Measurements from ENCODE around the gene EEF1AKMT3. TPM values are rescaled to one million over a fixed set of nuclear protein-coding genes. Genes with fewer than 3 reads are reported as not detected.
"Not testable (repeated sequence)": the region's sequence is repeated elsewhere in the genome, so short reads cannot be mapped to it uniquely, and the experiment has no call there.

Gene EEF1AKMT3
- total RNA-seq, 1 experiment from 2014 or later, result 6.8 TPM

DNA sequence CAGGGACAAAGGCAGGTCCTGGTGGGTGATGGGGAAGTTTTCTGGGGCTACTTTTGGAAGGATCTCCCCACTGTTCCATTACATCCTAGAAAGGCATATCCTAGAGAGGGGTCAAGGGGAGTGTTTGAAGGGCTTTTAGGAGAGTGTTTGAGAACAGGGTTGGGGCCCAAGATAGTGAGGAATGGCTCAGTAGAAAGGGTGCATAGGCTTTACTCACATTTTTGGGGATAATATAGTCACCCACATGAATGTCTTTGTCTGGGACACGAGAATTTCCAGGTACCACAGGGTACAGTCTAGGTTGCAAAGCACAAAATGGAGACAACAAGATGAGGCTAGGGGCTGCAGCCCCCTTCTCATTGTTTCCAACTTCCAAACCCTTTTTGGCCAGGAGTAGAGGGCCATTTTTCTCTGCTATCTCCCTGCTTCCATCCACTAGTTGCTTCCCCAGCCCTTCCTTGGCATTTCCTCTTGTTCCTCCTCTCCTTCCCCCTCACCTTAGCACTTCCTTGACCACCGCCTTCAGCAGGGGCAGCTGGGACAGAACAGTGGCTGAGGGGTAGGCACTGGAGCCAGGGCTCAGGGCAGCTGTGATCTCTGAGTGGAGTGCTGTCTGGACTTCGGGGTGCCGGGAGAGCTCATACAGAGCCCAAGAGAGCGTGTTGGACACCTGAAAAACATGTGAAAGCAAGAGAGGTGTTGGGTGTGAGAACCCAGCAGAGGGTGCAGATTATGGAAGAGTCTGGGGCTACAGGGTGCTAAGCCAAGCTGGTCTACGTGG lies 8.3 kb upstream of the EEF1AKMT3 start:
- DNase-seq (ENCODE audit: extremely low read depth, low read depth), result no peak

DNA sequence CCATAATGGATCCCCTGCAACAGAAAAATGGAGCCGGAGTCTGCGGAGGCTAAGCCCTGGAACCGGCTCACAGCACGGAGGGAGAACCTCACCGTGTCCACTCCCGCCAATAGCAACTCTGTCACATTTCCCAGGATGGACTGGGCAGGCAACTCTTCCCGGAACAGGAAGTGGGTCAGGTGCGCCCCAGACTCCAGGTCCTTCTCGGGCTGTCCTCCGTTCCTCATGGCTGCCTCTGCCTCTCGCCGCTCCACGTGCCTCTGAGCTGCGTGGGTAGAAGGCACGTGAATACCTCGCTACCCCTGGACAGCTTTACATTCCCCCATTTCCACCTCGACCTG lies 7.8 kb upstream of the EEF1AKMT3 start:
- DNase-seq (ENCODE audit: extremely low read depth, low read depth), result no peak

DNA sequence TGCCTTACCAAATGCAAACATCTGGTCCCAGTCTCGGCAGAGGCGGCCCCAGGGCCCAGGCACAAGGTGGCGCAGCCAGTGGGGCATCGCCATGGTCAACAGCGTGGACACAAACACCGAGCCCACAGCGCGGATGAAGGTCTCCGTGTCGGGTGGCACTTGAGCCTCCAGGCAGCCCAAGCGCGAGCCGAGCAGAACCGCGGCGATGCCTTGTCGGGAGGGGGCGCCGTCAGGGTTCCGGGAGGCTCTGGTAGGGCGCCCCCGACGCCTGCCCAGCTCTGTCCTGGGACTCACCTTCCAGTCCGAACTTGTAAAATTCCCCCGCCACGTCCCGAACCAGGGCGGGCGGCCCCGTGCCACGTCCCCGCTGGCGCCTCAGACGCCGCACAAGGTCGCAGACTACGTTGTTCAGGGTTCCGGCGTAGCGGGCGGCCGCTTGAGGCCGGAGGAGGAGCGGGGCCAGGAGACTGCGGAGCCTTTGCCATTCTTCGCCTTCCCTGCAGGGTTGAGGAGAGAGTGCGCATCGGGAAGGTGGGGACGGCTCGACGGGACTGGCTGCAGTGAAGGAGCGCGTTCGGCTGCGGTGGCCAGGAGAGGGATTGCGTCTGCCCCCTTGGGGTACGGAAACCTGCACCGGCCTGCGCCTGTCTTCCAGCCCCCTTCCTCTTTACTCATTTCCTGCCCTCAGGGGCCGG lies 7.3 kb upstream of the EEF1AKMT3 start:
- DNase-seq (ENCODE audit: extremely low read depth, low read depth), result no peak

DNA sequence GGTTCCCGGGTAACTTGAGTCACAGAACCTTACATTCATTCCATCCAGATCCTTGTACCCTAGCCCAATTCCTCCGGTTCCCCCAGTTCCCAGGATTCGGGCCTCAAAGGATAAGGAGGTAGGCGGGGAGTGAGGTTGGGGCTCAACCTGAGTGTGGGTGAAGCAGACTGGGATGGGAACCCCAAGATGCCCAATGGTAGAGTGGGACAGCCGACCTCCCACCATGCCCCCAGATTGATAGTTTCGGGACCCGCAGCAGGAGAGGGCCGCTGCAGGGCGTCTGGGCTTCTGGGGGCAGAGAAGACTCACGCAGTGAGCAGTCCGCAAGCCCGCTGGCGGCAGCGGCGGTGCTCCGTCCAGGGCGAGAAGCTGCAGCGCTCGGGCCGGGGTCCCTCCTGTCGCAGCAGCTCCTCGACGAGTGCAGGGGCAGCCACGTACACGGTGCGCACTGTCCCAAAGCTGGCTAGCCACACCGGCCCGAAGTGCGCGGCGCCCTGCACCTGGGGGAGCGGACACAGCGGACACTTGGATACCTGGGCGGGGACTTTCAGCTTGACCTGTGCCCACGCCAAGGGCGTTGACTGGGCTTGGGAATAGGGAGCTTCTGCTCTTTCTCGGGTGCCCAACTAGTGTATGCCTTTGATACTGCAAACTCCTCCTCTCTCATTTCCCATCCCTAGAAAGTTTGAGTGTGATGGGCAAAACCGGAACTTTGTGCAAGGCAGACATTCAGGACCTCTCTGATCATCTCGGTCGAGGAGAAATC lies 6.5 kb upstream of the EEF1AKMT3 start:
- DNase-seq (ENCODE audit: extremely low read depth, low read depth), result no peak

DNA sequence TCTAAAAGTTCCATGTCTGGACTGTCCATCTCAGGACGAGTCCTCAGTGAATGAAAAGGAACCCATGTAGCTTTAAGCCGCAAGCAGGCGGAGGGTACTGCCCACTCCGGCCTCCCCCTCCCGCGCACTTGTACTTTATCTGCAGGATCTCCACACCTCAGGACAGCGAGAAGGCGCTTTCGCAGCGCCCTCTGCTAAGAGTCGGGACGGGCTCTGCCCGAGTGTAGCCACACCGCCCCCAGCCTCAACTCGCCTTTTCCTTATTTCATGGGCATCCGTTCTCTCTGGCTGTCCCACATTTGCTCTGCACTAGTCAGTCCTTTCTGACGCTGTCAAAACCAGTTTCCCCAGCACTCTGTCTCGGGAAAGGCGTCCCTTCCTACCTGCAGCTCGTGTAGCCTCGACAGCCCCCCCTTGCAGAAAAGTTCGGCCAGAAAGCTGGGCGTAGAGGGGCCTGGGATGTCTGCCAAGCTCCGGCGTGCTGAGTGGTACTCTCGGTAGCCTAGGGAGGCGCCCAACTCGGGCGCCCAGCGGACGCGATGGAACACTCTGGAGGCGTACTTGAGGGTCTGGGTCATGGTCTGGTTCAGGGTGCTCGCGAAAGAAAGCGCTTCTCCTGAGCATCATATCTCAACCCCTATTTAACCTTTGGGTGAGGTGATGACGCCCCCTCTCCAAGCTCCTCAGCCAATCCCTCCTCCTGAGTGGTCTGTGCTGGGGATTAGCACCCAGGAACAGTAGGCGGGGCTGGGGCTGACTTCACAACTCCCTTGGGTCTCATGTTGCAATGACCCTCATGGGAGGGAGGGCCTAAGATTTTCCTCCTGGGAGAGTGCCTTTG lies 5.7 kb upstream of the EEF1AKMT3 start, which contains the start of gene CYP27B1:
Gene CYP27B1, minus strand, starts transcription at position 615 of the 841 bp plus-strand sequence. Its CDS starts 37 bp downstream, at position 578.
- DNase-seq (ENCODE audit: extremely low read depth, low read depth), result peak; percentile 64

DNA sequence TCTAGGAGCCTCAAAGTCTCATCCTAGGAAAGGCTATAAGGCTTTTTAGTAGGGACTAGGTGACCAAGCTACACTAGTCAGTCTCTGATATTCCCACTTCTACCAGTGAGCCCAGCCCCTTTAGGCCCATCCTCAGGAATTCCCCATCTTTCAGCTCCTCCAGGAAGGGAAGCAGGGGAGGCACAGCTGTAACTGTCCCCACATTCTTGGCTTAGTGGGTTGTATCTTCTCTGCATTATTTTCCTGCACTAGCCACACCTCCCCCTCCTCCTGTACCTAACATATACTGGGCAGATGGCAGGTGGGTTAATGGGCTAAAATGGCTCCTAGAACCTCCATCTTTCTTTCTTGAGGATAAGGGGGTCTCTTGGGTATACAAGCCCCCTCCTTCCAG lies 5.1 kb upstream of the EEF1AKMT3 start:
- DNase-seq (ENCODE audit: extremely low read depth, low read depth), result no peak

DNA sequence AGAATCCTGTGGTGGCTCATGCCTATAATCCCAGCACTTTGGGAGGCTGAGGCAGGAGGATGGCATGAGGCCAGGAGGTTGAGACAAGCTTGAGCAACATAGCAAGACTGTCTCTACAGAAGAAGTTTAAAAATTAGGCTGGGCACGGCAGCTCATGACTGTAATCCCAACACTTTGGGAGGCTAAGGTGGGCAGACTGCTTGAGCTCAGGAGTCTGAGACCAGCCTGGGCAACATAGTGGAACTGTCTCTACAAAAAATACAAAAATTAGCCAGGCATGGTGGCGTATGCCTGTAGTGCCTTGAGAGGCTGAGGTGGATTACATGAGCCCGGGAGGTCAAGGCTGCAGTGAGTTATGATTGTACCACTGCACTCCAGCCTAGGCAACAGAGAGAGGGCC lies 4.5 kb upstream of the EEF1AKMT3 start:
- DNase-seq (ENCODE audit: extremely low read depth, low read depth), result no peak

DNA sequence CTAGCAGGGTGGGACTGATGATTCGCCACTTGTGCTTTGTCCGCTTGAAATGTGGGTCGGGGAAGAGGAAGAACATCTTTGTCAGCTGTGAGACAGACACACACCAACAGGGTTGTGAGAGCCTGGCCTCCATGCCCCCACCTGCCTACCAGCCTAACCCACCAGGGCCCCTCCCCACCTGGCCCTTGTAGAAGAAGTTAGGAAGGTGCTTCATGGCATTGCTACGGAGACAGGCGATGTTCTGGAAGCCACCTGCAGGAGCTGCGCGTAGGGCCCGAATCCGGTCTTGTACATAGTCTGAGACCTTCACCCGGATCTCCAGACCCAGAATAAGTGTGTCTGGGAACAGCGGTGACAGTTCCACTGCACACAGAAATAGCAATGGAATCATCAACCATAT lies 2.8 kb upstream of the EEF1AKMT3 start:
- no peak for DNase-seq (ENCODE audit: extremely low read depth, low read depth)

DNA sequence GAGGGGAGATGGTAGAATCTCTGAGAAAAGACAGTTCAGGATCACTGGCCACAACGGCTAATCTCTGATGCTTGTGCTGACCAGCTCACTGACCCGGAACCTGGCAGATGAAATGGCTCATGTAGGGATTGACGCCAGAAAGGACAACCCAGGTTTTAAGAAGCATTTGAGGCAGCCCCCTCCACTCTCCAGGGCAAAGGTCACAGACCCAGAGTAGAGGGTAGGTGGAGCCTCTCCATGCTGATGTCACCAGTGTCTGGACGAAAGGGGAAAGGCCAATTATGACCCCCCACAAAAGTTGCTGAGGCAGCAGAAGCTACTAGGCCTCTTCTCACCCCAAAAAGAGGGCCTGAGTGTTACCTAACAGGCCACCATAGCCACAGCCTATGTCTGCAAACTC lies 1.7 kb upstream of the EEF1AKMT3 start:
- DNase-seq (ENCODE audit: extremely low read depth, low read depth), result no peak

DNA sequence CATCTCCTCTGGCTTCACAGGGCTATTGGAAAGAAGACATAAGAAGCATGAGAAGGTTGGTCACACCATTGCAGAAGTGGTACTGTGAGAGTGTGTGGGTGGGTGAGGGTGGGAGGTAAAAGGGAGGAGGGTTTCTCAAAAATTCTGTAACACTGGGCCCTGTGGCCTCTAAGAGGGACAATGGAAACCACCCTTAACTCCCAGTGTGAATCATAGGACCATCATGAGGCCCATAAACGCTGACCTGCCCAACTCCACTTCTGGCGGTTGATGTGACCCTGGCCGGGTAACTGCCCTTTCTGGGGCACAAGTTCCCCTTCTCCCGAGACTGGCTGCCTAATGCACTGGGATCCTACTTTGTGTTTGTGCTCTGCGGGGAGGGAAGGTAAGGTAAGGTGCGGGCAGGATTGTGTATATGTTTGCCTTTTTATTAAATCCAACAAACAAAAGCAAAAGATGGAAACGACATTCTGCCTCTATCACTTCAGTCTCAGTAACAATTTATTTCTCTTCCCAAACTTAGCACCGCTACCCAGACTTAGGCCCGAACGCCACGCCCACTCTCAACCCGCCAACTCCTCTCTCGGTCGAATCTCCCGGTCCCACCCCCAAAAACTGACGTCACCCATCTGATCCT lies 1.1 kb upstream of the EEF1AKMT3 start:
- DNase-seq (ENCODE audit: extremely low read depth, low read depth), result peak; percentile 91

DNA sequence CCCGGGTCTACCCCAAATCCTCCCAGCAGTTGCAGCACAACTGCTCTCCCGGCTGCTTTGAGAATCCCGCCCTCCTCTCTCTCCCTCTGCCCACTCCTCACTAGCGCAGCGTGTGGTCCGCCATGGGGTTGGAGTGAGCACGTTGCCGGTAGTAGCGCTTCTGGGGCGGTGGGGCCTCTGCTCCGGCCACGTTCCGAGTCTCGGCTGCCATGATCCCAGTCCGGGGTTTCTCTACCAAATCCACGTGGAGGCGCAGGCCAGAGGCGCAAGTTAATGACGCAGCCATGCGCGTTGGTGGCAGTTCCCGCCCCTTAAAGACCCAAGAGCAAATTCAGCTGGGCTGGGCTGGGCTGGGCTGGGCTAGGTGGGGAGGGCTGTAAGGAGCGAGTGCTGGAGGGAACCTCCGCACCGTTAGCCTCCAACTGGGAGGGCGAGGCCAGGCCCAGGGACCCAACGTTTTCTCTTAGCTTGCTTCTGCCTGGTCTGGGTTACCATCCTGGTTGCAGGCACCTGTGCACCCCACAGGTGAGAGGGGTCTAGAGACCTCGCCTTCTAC lies 463 bp upstream of the EEF1AKMT3 start, which contains the start of gene METTL1:
Gene METTL1, minus strand, starts transcription at position 233 of the 556 bp plus-strand sequence. Its CDS starts 22 bp downstream, at position 211.
- DNase-seq (ENCODE audit: extremely low read depth, low read depth), result peak; percentile 97

DNA sequence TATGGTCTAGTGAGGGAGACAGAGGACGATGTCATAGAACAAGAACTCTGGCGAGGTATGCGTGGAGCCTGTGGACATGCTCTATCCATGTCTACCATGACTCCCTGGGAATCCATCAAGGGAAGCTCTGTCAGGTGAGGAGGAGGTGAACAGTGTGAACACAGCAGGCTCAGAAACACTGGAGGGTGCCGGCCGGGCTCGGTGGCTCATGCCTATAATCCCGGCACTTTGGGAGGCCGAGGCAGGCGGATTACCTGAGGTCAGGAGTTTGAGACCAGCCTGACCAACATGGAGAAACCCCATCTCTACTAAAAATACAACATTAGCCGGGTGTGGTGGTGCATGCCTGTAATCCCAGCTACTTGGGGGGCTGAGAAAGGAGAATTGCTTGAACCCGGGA lies 2.2 kb downstream of the EEF1AKMT3 start:
- DNase-seq (ENCODE audit: extremely low read depth, low read depth), result not testable (repeated sequence)

DNA sequence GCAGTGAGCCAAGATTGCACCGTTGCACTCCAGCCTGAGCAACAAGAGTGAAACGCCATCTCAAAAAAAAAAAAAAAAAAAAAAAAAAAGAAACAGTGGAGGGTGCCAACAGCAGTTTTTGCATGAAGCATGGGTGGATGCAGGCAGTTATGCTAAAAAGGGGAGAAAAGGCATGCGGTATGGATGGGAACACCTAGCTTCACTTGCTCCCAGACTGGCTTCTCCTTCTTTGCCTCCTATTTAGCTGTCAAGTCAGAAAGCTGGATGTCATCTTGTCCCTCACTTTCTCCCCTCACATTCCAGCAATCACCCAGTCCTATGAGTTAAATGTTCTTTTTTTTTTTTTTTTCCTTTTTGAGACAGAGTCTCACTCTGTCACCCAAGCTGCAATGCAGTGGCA lies 2.6 kb downstream of the EEF1AKMT3 start:
- DNase-seq (ENCODE audit: extremely low read depth, low read depth), result no peak

DNA sequence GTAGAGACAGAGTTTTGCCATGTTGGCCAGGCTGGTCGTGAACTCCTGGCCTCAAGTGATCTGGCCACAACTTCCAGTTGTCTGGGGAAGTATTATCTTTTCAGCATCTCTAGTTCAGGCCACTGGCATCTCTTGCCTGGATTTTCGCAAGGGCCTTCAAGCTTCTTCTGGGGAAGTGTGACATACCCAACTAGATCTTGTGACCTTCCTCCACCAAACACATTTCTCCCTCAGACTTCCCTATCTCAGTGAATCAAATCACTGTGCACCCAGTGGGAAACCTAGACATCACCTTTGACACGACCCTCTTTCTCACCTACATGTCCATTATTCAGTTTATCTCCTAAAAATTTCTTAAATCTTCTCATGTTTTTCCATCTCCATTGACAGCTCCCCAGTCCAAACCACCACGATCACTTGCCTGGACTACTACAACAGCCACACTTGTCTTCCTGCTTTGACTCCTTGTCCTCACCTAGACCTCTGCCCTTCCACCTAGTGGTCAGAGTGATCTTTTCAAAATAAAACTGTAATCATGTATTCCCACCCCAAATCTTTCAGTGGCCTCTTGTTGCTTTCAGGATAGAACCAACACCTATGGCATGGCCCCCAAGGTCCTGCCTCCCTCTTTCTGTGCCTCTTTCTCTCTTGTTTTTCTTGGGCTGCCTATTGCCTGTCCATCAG lies 3.3 kb downstream of the EEF1AKMT3 start:
- no peak for DNase-seq (ENCODE audit: extremely low read depth, low read depth)

DNA sequence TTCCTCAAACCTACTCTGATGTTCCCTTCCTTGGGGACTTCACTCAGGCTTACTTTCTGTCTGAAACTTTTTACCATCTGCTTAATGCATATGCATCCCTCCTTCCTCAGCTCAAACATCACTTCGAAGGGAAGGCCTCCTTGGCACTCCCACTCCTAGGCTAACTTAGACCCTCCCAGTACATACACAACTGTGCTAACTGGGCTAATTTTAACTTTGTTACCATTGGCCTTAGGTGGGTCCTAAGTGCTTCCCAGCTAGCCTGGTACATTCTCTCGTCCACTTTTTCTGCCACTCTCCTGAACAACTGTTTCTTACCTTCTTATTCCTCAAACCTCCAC lies 3.8 kb downstream of the EEF1AKMT3 start:
- DNase-seq (ENCODE audit: extremely low read depth, low read depth), result no peak

DNA sequence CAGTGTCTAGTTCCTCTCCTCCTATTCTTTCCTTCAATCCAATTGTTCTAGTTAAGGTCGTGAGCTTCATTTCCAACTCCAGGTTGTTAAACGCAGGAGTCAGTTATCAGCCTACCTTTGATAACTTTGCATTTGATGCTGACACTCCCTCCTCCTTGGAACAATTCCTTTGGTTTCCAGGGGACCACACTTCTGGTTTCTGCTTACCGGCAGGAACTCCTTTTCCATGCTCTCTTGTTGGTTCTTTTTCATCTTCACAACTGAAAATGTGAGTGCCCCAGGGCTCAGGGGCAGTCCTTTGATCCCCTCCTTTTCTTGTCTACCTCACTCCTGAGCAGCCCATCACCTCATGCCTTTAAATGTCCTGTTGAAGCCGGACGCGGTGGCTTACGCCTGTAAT lies 5.0 kb downstream of the EEF1AKMT3 start:
- DNase-seq (ENCODE audit: extremely low read depth, low read depth), result no peak

DNA sequence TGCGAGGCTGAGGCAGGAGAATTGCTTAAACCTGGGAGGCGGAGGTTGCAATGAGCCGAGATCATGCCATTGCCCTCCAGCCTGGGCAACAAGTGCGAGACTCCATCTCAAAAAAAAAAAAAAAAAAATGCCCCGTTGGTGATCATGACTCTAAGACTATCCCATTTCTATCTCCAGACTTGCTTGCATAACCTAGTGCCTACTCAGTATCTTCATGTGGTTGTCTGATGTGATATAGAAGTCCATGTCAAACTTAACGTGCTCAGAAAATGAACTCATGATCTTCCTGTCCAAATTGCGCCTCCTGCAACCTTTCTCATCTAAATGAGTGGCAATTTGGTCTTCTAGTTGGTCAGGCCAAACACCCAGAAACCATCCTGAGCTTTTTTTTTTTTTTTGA lies 5.5 kb downstream of the EEF1AKMT3 start:
- DNase-seq (ENCODE audit: extremely low read depth, low read depth), result no peak

DNA sequence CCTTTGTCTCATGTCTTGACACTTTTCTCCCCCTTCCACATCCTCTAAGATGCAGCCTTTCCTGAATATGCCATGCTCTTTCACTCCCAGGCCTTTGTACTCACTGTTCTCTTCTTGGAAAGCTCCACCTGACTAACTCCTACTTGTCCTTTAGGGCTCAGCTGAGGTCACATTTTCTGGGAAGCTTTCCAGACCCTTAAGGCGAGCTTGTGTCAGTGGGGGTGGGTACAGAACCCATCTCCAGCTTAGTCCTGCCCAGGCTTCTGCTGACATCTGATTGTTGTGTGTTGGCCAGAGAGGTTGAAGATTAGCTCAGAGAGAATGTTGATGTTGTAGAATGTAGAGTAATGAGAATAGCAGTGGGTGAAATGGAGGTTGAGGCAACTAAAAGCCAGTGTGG lies 7.3 kb downstream of the EEF1AKMT3 start:
- no peak for DNase-seq (ENCODE audit: extremely low read depth, low read depth)

DNA sequence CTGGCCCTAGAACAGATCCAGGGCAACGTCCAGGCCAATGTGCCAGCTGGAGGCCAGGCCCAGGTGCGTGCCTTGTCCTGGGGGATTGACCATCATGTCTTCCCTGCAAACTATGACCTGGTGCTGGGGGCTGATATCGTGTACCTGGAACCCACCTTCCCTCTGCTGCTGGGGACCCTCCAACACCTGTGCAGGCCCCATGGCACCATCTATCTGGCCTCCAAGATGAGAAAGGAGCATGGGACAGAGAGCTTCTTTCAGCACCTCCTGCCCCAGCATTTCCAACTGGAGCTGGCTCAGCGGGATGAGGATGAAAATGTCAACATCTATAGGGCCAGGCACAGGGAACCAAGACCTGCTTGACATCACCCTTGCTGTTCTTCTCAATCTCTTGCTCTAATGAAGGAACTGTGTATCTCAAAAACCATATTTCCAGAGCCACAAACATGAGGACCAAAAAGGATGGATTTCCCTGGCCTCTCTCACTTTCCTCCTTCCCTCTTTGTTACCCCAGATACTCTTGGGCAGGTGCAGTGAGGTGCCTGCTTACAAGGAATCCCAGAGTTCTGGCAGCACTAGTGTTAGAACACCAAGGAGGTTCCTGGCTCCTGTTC lies 8.0 kb downstream of the EEF1AKMT3 start:
- DNase-seq (ENCODE audit: extremely low read depth, low read depth), result no peak
